AG04449 (cell line): ENCODE measurements around the gene RBM46.

Source experiments
- CTCF ChIA-PET: fragments of 350-600 bp; formaldehyde crosslinking; extraction: SDS; loops from one replicate; lab custom pipeline; 2021; ENCODE audit warnings: antibody characterized with exemption; lab: Yijun Ruan, JAX
- POLR2A ChIA-PET: fragments of 400-600, 350-600 bp; formaldehyde crosslinking; extraction: SDS; loops from one replicate; lab custom pipeline; 2020; ENCODE audit warnings: antibody characterized with exemption, inconsistent platforms; lab: Yijun Ruan, JAX
- DNase-seq: peaks from one replicate; pipeline ENCODE4 v3.0.0-alpha.2; 2010; ENCODE audit warnings: low read depth, low spot score
- H3K4me3 ChIP-seq: 2 replicates; pipeline ENCODE4 v1.5.1; 2011; ENCODE audit warnings: low read depth, mild to moderate bottlenecking, control low read depth, low read length
- TF ChIP-seq, protein P1 (sequence below): IDR thresholded peaks from one replicate; pipeline ENCODE4 v1.5.1; 2011; ENCODE audit warnings: mild to moderate bottlenecking, moderate library complexity, low read length, control low read depth, inconsistent platforms; ENCODE audit not compliant: insufficient read depth; ENCODE audit errors: missing control alignments

RBM46 gene

DNA sequence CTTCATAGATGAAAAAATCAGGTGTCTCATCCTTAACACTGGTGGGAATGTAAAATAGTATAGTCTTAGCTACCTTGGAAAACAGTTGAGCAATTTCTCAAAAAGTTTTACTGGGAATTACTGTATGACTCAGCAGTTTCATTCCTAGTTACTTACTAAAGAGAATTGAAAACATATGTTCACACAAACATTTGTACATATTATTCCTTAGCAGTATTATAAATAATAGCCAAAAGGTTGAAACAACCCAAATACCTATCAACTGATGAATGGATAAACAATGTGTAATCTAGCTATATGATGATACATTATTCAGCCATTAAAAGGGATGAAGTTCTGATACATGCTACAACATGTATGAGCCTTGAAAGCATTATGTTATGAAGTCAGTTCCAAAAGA is 41.7 kb downstream of the RBM46 start:
- TF ChIP-seq, protein P1, sequence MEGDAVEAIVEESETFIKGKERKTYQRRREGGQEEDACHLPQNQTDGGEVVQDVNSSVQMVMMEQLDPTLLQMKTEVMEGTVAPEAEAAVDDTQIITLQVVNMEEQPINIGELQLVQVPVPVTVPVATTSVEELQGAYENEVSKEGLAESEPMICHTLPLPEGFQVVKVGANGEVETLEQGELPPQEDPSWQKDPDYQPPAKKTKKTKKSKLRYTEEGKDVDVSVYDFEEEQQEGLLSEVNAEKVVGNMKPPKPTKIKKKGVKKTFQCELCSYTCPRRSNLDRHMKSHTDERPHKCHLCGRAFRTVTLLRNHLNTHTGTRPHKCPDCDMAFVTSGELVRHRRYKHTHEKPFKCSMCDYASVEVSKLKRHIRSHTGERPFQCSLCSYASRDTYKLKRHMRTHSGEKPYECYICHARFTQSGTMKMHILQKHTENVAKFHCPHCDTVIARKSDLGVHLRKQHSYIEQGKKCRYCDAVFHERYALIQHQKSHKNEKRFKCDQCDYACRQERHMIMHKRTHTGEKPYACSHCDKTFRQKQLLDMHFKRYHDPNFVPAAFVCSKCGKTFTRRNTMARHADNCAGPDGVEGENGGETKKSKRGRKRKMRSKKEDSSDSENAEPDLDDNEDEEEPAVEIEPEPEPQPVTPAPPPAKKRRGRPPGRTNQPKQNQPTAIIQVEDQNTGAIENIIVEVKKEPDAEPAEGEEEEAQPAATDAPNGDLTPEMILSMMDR: no peak
- ChIA-PET CTCF (interaction anchor here (1.4 kb wide), 1 partner anchor 15 kb away, joined by 3 read pairs; no protein-coding TSS in a partner anchor), POLR2A (no interaction called here)
- no peak overlapping the region for H3K4me3 ChIP-seq
- DNase-seq: peak; percentile 29

DNA sequence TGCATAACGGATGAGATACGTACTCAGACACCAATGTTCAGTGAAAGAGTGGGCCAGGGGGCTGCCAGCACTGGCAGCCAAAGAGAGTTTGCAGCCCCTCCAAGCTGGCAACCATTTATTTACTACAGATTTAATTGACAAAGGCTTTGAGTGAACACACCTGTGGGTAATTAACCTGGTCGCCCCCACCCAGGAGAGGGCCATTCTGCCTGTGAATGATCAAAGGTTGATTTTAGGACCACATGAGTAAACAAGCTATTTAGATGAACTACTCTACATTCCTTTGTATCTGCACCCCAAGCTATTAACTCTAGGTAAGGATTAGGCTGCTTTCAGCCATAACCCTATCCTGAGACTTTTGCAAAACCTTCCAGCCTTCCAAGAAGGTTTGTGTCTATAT is 55.0 kb downstream of the RBM46 start:
- no peak overlapping the region for H3K4me3 ChIP-seq
- ChIA-PET CTCF (no interaction called here), POLR2A (no interaction called here)
- no peak for DNase-seq
- TF ChIP-seq, protein P1: no peak

DNA sequence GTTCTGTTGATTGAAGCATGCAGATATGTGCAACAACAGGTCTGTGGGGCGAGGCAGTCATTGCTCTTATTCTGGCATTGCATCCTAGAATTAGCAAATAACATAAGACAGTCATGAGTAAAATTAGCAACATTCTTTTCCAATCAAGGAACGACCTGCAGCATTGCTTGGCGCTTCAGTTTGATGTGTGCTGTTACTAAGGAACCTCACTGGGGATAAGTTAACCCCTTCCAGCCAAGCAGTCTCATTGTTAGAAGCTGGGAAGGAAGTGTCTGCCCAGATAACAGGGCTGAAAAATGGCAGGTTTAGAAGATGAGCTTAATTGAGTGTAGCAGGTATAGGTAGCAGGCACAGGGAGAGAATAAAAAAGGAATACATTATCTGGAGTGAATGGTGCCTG is 55.4 kb downstream of the RBM46 start:
- TF ChIP-seq, protein P1: no peak
- CTCF ChIA-PET: no interaction called here
- POLR2A ChIA-PET: no interaction called here
- H3K4me3 ChIP-seq: no peak overlapping the region
- DNase-seq: no peak

DNA sequence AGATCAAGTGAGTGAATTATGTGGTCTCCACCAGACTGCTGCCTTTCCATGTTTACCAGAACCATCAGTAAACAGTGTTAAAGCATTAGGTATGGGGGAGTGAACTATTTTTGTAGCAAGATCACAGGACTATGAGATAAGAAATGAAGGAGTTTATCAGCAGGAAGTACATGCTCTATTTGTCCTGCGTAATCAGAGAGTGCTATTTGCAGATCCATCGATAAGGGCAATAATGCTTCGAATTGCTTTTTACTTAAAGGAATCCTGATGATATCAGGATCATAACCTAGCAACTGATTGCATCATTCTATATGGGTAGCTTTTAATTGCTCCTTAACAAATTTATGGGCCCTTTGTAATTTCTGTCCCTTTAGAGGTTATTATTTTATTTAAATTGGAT is 57.1 kb downstream of the RBM46 start:
- no peak overlapping the region for H3K4me3 ChIP-seq
- TF ChIP-seq, protein P1: no peak
- POLR2A ChIA-PET: no interaction called here
- DNase-seq: no peak
- CTCF ChIA-PET: no interaction called here

DNA sequence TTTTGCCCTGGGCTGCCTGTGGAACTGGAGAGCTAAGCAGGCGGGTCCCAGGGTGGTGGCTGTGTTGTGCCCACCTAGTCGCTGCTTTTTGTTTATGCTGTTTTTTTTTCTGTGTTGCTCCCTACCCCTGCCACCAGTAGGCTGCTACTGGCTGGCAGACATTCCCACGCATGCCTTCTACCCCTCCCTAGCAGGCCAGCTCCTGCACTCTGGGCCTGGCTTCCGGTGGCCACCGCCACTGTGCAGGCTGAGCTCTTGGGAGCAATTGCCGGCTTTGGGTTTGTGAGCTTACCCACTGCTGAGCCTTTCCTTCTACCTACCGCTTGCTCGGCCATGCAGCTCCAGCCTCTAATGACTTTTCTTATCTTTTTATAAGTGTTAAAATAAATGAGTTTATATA is 57.6 kb downstream of the RBM46 start:
- ChIA-PET CTCF (no interaction called here), POLR2A (no interaction called here)
- TF ChIP-seq, protein P1: no peak
- H3K4me3 ChIP-seq: no peak overlapping the region
- DNase-seq: no peak

DNA sequence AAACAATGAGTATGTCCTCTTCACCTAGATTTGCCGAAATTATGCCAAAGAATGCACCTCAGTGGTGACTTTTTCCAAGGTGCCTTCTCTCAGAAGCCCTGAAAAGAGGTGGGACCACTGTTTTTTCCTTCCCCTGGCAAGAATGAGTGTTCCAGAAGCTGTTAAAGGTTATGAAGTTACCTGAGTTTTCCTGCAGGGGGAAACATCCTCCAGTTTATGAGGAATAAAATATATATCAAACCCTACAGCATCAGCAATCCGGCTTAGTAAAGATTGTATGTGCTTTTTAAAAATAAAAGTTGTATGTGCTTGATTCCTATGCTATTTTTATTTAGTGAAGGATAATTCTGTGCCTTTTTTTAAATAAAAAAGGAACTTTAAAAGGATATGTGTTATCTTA is 73.3 kb downstream of the RBM46 start:
- CTCF ChIA-PET: no interaction called here
- no peak overlapping the region for H3K4me3 ChIP-seq
- POLR2A ChIA-PET: no interaction called here
- TF ChIP-seq, protein P1: no peak
- no peak for DNase-seq
